Hippocampal formation (tissue), 2 donors: ENCODE data around the gene VIM.
"Not testable (repeated sequence)": the region's sequence is repeated elsewhere in the genome, so short reads cannot be mapped to it uniquely, and the experiment has no call there.

Experiments
- DNase-seq, 2 donors: peaks; one replicate each; lab custom pipeline; 2025; lab: John Stamatoyannopoulos, UW

Gene VIM

DNA sequence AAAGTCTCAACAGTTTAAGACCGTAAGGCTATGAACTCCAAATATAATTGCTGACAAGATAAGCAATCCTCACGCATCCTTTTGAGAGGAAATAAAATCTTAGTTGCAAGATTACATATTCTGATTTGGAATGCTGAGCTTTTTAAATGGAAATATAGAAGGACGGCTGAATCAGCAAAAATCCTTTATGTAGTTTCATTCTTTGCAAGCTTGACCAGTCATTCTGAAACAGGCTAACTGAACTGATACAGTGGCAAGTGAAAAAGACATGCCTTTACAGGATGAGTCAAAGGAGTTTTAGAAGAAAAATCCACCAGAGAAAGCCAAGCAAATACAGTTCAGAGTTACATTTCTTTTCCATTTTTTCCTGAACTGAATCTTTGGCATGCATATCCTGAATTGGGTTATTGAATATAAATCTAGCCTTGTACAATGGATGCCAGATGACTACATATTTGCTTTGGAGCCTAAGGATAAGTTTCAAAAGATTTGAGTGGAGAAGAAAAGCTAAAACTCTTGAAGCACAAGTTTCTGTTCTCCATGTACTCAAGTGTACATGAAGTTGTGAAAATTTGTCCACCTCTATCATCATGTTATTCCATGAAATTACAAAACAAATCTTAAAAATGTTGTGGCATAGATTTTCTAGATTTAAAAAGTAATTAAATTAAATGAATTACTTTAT, 4.4 kb downstream of the VIM start:
- no peak for DNase-seq

DNA sequence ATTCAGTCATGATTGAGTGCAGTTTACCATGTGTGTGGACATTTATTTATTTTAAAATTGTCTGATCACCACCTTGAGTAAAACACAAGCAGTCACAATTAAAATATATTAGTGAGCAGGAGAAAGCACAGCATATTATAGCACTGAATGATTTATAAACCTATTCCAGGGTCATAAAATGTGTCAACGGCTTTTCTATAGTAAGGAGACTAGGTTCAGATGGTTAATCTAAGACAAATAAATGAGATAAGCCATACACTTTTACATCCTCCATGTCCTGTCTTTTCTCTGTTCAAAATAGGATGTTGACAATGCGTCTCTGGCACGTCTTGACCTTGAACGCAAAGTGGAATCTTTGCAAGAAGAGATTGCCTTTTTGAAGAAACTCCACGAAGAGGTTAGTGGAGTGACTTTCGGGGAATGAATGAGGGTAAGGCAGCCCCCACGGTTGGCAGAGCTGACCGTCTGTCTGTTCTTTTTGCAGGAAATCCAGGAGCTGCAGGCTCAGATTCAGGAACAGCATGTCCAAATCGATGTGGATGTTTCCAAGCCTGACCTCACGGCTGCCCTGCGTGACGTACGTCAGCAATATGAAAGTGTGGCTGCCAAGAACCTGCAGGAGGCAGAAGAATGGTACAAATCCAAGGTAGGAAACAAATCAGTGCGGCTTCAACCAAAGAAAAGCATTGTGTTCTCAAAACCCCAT, 5.4 kb downstream of the VIM start:
- no peak for DNase-seq

DNA sequence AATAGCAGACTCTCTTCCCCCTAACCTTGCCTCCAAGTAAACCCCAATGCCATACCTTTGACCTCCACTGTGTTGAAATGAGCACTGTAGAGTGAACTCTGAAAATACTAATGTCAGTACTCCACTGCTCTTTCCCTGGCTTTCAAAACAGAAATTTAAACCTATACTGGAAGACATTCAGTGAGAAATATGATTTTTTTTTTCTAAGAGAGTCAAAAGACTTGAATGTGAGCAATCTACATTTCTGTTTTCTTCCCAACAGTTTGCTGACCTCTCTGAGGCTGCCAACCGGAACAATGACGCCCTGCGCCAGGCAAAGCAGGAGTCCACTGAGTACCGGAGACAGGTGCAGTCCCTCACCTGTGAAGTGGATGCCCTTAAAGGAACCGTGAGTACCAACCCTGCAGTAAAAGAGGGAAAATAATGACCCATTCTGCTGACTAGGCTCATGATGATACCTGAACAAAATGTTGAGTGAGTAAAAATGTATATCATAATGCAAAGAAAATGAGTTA, 6.4 kb downstream of the VIM start:
- no peak for DNase-seq

DNA sequence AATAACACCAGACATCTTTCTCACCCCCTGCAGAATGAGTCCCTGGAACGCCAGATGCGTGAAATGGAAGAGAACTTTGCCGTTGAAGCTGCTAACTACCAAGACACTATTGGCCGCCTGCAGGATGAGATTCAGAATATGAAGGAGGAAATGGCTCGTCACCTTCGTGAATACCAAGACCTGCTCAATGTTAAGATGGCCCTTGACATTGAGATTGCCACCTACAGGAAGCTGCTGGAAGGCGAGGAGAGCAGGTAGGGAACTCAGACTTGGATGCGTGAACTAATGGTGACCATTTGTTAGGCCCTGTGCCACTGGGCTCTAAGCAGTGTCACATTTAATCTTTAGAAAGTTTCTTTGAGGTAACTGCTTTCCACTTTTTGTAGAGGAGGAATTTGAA, 7.1 kb downstream of the VIM start:
- DNase-seq = no peak

DNA sequence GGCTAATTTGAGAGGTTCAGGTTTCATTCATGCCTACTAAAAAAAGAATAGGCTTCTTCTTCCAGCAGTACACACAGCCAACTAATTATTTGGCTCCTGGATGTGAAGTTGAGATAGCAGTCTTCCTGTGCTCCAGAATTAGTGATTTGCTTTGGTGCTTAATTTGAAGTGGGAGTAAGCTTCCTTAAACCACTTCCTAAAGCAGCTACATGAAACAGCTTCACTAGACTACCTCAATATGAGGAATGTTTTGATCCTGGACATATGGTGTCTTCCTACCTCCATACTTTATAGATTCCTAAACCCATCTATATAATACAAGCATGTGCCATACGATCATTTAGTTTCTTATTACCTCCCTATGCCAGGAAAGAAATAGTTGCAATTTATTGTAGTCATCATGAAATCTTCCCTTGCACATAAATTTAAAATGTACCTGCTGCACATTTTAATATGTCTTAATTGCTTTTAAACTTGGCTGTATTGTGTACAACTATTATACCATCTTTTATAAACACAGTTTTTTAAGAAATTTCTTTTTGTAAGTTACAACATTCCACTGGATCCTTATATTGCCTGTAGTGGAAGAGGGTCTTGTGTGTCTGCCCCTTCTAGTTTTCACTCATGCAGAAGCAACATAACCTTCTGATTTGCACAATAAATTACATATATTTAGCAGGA, 8.6 kb downstream of the VIM start:
- no peak for DNase-seq

DNA sequence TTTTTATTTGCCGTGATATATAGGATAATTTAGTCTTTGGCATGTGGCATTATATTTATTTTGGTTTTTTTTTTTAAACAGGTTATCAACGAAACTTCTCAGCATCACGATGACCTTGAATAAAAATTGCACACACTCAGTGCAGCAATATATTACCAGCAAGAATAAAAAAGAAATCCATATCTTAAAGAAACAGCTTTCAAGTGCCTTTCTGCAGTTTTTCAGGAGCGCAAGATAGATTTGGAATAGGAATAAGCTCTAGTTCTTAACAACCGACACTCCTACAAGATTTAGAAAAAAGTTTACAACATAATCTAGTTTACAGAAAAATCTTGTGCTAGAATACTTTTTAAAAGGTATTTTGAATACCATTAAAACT, 9.1 kb downstream of the VIM start:
- no peak for DNase-seq

DNA sequence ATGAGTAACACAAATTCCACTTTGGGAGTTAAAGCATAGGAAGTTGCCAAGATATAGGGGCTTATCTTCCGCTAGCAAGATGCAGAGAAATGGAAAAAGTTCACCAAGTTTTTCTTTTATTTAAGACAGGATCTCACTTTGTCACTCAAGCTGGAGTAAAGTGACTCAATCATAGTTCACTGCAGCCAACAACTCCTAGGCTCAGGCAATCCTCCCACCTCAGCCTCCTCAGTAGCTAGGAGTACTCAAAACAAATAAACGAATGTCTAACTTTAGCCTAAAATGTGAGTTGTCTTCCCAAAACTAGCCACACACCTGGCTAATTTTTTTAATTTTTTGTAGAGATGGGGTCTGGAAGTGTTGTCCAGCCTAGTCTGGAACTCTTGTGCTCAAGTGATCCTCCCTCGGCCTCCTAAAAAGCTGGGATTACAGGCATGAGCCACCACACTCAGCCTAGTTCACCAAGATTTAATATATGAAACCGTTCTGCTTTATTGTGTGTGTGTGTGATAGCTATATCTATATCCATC, 9.9 kb downstream of the VIM start:
- DNase-seq = no peak

DNA sequence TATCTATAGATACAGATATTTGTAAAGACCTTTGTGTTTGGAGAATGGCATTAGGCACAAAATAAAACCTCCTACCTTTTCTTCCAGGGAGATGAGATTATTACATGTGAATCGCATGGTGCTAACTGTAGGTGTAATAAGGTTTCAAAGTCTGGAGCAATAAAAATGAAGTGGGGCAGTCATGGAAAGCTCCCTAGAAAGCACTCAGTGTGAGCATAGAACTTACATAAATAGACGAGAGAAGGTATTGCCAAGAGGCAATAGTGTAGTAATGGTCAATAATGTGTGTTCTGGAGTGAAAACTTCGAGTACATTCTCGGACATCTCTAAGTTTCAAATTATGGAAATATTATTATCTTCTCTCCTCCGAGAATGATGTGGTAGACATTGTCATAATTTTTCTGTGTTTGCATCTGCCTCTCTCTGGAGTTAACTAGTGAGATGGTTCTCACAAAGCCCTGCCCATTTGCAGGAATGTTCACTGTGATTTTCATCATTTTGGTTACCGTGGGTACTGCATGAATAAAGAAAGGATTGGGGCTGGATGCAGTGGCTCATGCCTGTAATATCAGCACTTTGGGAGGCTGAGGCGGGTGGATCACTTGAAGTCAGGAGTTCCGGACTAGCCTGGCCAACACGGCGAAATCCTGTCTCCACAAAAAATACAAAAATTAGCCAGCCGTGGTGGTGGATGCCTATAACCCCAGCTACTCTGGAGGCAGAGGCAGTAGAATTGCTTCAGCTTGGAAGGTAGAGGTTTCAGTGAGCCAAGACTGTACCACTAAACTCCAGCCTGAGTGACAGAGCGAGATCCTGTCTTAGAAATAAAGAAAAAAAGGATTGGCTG, 10.6 kb downstream of the VIM start:
- DNase-seq = no peak

DNA sequence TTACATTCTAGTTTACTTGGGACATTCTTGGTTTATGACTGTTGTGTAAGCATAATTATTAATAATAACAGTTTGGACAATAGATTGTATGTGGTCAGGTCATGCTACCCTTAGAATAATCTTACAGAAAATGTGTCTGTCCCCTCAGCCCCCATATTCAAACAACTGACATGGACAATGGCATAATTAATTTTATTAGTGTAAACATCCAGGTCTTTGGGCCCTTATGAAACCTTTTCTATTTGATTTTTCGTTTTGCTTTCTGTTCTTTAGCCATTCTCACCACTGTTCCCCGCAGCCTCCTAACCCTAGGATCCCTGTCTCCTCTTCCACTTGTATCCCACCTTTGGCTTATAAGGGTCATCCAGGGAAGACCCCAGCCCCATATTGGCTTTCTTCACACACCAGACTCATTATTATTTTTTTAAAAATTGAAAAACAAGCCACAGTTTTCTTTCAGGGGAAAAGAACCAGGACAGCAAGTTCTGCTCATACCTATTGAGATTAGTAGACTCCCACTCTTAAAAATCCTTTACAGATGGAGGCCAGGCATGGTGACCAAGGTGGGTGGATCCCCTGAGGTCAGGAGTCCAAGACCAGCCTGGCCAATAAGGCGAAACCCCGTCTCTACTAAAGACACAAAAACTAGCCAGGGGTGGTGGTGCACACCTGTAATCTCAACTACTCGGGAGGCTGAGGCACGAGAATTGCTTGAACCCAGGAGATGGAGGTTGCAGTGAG, 11.5 kb downstream of the VIM start:
- DNase-seq = no peak

DNA sequence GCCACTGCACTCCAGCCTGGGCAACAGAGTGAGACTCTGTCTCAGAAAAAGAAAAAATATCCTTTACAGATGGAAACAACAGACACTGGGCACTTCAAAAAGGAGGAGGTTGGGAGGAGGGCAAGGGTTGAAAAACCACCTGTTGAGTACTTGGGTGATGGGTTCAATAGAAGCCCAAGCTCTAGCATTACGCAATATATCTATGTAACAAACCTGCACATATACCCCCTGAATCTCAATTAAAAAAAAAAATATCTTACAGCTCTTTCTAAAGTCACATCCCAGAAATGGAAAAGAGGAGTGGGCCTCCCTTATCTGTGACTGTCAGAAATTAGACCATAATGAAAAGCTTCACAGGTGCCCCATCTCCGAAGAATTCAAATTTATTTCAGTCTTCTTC, 12.1 kb downstream of the VIM start:
- no peak for DNase-seq

DNA sequence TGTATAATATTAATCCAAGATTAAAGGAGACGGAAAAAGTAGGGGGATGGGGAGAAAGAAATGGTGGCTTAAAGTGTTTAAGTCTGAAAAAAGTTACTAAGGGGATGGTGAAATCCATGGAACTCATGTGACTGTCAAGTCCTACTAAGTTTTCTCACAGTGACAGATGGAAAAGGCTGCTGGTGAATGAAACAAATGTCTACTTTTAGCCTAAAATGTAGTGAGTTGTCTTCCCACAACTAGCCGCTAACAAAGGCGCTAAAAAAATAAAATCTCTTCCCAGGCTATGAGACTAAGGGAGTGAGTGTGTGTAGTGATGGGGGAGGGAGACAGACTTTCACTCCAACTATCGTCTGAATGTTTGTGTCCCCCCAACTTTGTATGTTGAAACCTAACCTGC, 12.6 kb downstream of the VIM start:
- DNase-seq = no peak

DNA sequence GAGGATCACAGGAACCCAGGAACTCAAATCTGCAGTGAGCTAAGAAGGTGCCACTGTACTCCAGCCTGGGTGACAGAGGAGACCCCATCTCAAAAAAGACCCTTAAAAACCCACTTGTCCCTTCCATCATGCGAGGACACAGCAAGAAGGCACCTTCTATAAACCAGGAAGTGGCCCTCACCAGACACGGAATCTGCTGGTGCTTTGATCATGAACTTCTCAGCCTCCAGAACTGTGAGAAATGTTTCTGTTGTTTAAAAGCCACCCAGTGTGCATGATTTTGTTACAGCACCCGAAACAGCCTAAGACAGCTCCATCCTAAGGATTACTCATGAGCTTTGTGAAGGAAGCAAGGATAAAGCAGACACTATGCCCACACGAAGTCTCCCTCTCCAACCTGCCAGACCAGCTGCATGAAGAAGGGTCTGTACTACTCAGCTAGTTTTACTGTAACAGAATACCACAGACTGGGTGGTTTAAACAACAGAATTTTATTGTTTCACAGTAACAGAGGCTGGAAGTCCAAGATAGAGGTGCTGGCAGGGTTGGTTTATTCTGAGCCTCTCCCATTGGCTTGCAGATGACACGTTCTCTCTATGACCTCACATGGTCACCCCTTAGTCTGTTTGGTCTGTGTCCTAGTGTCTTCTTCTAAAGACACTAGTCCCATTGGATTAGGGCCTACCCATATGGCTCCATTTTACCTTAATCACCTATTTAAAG, 13.7 kb downstream of the VIM start:
- DNase-seq = no peak

DNA sequence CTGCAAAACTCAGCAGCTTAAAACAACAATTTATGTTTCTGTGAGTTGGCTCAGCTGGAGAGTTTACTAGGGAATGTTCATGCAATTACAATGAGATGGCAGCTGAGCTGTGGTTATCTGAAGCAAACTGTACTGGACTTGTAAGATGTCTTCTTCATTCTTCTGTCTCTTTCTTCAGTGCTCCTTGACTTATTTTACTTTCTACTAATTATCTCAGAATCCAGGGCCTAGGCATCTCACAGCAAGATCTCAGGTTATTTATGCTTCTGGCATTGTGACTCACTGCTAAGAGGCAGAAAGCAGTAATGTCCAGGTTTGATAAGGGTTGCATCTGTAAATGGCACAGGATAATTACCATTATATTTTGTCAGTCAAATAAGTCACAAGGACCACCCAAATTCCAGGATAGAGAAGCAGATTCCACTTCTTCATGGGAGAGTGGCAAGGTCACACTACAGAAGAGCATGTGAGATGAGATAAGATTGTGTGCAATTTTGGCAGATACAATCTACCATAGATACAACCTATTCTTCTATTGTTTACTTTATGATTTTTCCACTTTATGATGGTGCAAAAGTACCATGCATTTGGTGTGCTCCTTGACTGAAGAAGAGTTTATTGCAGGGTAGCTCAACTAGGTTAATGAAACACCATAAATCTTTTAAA, 16.8 kb downstream of the VIM start:
- no peak for DNase-seq

DNA sequence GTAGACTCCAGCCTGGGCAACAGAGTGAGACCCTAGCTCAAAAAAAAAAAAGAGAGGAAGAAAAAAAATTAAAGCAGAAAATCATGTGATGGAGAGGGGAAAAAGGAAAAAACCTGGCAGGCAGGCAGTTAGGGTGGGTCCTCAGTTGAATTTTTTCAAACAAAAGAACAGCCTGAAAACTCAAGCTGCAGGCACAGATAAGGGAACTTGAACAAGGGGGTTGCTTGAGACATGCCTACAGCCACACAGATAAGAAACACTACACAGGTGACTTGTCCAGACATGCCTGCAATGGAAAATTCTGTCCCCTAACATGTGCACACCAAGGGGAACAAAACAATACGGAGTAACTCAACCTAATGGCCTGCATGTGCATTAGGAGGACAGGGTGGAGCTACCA, 19.2 kb downstream of the VIM start:
- no peak for DNase-seq

DNA sequence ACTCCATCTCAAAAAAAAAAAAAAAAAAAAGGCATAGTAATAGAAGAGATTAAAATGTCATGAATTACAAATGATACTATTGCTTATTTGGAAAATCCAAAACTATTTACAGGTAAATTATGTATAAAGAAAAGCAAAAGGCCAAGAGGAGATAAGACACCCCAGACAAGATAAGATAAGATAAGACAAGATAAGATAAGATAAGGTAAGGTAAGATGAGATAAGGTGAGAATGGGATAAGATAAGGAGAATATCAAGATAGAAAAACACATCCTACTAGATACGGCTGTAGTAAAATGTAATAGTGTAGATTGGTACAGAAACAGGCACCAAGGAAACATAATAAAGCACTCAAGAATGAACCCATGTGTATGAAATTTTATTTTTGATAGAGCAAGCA, 20.9 kb downstream of the VIM start:
- no peak for DNase-seq

DNA sequence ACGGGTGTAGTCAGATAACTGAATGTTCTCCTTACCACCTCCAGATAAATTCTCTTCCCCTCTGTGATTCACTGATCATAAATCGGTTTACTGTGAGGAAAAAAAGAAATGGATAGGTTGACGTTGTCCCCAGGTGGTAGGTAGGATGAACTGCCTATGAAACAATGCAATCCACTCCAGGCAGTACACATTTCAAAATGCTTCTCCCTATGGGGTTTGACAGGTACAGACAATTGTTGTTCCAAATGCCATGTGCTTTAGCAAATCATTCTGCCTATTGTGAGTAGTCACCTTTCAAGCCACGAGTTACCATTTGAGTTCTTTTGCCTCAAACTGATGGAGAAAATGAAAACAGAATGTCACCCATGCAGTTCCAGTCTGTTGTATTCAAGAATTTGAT, 21.8 kb downstream of the VIM start:
- DNase-seq = no peak

DNA sequence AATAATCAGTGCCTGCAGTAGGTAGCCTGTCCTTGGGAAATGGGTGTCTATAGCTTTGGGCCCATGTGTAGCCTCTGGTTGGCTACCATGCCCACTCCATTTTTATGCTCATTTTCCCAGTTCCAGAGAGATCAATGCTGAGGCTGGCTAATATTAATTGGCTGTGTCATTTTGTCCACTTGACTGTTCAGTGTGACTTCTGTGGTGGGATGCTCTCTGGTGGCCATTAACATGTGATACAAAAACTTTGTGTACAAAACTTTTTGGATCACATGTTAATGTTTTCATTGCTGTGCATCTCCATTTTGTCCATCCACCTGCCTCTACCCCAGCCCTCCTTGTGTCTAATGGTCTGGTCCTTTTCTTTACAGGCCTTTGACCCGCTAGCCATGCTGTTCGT, 22.7 kb downstream of the VIM start:
- no peak for DNase-seq

DNA sequence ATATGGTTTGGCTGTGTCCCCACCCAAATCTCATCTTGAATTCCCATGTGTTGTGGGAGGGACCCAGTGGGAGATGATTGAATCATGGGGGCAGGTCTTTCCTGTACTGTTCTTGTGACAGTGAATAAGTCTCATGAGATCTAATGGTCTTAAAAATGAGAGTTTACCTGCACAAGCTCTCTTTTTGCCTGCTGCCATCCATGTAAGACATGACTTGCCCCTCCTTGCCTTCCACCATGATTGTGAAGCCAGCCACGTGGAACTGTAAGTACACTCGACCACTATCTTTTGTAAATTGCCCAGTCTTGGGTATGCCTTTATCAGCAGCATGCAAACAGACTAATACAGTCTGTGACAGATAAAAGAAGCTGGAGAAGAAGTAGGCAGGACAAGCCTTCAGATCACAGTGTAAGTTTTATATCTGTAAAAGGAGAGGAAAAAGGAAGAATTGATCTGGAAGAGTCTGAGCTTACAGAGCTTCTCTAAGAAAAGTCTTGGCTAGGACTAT, 26.6 kb downstream of the VIM start:
- DNase-seq = not testable (repeated sequence)

DNA sequence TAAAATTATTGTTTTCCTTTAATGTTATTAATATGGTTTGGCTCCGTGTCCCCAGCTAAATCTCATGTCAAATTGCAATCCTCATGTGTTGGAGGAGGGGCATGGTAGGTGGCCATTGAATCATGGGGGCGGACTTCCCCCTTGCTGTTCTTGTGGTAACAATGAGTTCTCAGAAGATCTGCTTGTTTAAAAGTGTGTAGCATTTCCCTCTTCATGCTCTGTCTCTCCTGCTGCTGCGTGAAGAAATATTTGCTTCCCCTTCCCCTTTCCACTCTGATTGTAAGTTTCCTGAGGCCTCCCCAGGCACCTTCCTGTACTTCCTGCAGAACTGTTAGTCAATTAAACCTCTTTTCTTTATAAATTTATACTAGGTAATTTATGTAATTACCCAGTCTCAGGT, 27.5 kb downstream of the VIM start:
- no peak for DNase-seq

DNA sequence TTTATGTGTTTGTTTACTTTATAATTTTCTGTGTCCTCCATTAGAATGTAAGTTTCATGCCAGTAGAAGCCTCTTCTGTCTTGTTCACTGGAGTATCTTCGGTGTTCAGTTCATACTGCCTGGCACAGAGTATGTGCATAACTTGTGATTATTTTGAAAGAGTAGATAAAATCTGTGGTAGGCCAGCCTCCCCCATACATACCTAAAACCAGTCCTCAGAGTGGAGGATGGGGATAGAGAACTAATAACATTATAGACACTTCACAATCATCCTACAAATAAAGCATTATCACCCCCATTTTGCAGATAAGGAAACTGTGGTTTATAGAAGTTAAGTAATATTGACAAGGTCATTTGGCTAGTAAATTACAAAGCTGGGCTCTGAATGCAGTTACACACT, 28.0 kb downstream of the VIM start:
- DNase-seq = no peak
